Endothelial cell of umbilical vein (primary cell): ENCODE results near the gene PRR23A. TPM values are rescaled to one million over a fixed set of nuclear protein-coding genes. Genes with fewer than 3 reads are reported as not detected.

Experiments used
- BruUV-seq: library from RNA; stranded (reverse); fragments of 400-500 nt; replicated peaks from 2 replicates; lab custom pipeline; 2021; lab: Mats Ljungman, UMichigan
- CTCF ChIA-PET: fragments of 300-600, 350-600 bp; sonication (Branson Sonifier 250); formaldehyde crosslinking; loops from one replicate; lab custom pipeline; 2021; ENCODE audit warnings: antibody characterized with exemption, inconsistent platforms; lab: Charles Lee
- POLR2A ChIA-PET: fragments of 300-600, 350-600 bp; sonication (Branson Sonifier 250); formaldehyde crosslinking; loops from one replicate; lab custom pipeline; 2021; ENCODE audit warnings: antibody characterized with exemption, inconsistent platforms; lab: Charles Lee
- DNase-seq: peaks from one replicate; pipeline ENCODE4 v3.0.0-alpha.2; 2011; ENCODE audit warnings: low read depth, low spot score
- FAIRE-seq: peaks from 2 replicates; lab custom pipeline; 2011; peaks lifted over from hg19 to GRCh38; lab: Jason Lieb, UNC
- H2AFZ ChIP-seq: 2 replicates; pipeline ENCODE4 v1.6.0; 2012; ENCODE audit warnings: low read depth, low read length, control low read depth, inconsistent platforms
- H3K27ac ChIP-seq: 2 replicates; pipeline ENCODE4 v1.5.1; 2011; ENCODE audit warnings: low read depth, mild to moderate bottlenecking, control low read depth, low read length, moderate library complexity; ENCODE audit not compliant: insufficient read depth
- H3K27me3 ChIP-seq, 2 experiments: 2 replicates each; pipeline versions ENCODE4 v1.6.0 to v1.6.1; 2011; ENCODE audit warnings: low read length in 2 of 2, mixed read lengths in 1 of 2; ENCODE audit not compliant: control insufficient read depth in 2 of 2, insufficient read depth in 2 of 2
- H3K36me3 ChIP-seq, 2 experiments: 2 replicates in 1 of 2; 3 replicates in 1 of 2; pipeline ENCODE4 v1.5.1; 2011; ENCODE audit warnings: low read length in 2 of 2, mild to moderate bottlenecking in 1 of 2, moderate library complexity in 1 of 2; ENCODE audit not compliant: control insufficient read depth in 2 of 2, insufficient read depth in 2 of 2; ENCODE audit errors: extremely low read depth in 1 of 2
- H3K4me1 ChIP-seq: 3 replicates; pipeline ENCODE4 v1.5.1; 2011; ENCODE audit warnings: mild to moderate bottlenecking, low read length; ENCODE audit not compliant: control insufficient read depth, insufficient read depth; ENCODE audit errors: extremely low read depth
- H3K4me2 ChIP-seq: 2 replicates; pipeline ENCODE4 v1.6.1; 2011; ENCODE audit warnings: low read length, control low read depth, mixed read lengths; ENCODE audit not compliant: insufficient read depth
- H3K4me3 ChIP-seq, 3 experiments: fragments of 200-600 bp in 1 of 3; sonication (generic), shearing (Covaris generic) in 1 of 3; replicated peaks in 1 of 3; 2 replicates each; pipeline ENCODE4 v1.5.1; 2011 to 2016; ENCODE audit warnings: control low read depth in 3 of 3, low read length in 3 of 3, mild to moderate bottlenecking in 2 of 3, inconsistent platforms in 1 of 3, low read depth in 1 of 3, moderate library complexity in 1 of 3; ENCODE audit not compliant: insufficient read depth in 1 of 3
- H3K79me2 ChIP-seq: 2 replicates; pipeline ENCODE4 v1.6.0; 2012; ENCODE audit warnings: low read length, inconsistent platforms; ENCODE audit not compliant: control insufficient read depth, insufficient read depth
- H3K9ac ChIP-seq: replicated peaks from 2 replicates; pipeline ENCODE3; 2011; ENCODE audit warnings: low read length, control low read depth; ENCODE audit not compliant: insufficient read depth; ENCODE audit errors: extremely low read depth
- H3K9me1 ChIP-seq: replicated peaks from 3 replicates; pipeline ENCODE4 v1.6.0; 2011; ENCODE audit warnings: mild to moderate bottlenecking, low read length; ENCODE audit not compliant: control insufficient read depth, insufficient read depth; ENCODE audit errors: extremely low read depth
- H3K9me3 ChIP-seq: replicated peaks from 2 replicates; pipeline ENCODE4 v1.5.1; 2012; ENCODE audit warnings: low read length, inconsistent platforms; ENCODE audit not compliant: control insufficient read depth, insufficient read depth
- H4K20me1 ChIP-seq: replicated peaks from 2 replicates; pipeline ENCODE3; 2011; ENCODE audit warnings: mild to moderate bottlenecking, low read length; ENCODE audit not compliant: control insufficient read depth, insufficient read depth; ENCODE audit errors: extremely low read depth
- CTCF ChIP-seq, 2 donors: IDR thresholded peaks; 1 replicate in 1 of 2; 2 replicates in 1 of 2; pipeline ENCODE4 v1.5.1; 2011; ENCODE audit warnings: low read length in 2 of 2, mild to moderate bottlenecking in 2 of 2, moderate library complexity in 2 of 2, control low read depth in 1 of 2, inconsistent platforms in 1 of 2, low read depth in 1 of 2; ENCODE audit not compliant: insufficient read depth in 1 of 2; ENCODE audit errors: extremely low read depth in 1 of 2
- EZH2 ChIP-seq: IDR thresholded peaks from 2 replicates; pipeline ENCODE4 v1.6.1; 2012; ENCODE audit warnings: borderline replicate concordance, low read depth, mild to moderate bottlenecking, moderate library complexity, low read length, inconsistent platforms; ENCODE audit not compliant: severe bottlenecking
- FOS ChIP-seq: IDR thresholded peaks from 2 replicates; pipeline ENCODE4 v1.6.1; 2011; ENCODE audit warnings: mild to moderate bottlenecking, low read length, moderate library complexity, borderline replicate concordance; ENCODE audit not compliant: insufficient read depth
- GATA2 ChIP-seq: IDR thresholded peaks from 2 replicates; pipeline ENCODE4 v1.7.0; 2011; ENCODE audit warnings: low read depth, mild to moderate bottlenecking, moderate library complexity, mixed read lengths, low read length; ENCODE audit not compliant: insufficient read length, insufficient read depth
- JUN ChIP-seq: IDR thresholded peaks from 2 replicates; pipeline ENCODE4 v1.6.1; 2011; ENCODE audit warnings: borderline replicate concordance, low read depth; ENCODE audit not compliant: insufficient read length, insufficient read depth
- MAX ChIP-seq: IDR thresholded peaks from 2 replicates; pipeline ENCODE4 v1.6.1; 2011; ENCODE audit not compliant: insufficient read depth, insufficient read length
- MYC ChIP-seq: IDR thresholded peaks from one replicate; pipeline ENCODE4 v1.6.1; 2011; ENCODE audit warnings: mild to moderate bottlenecking, low read depth, low read length
- POLR2A ChIP-seq: IDR thresholded peaks from 2 replicates; pipeline ENCODE4 v1.6.1; 2012; ENCODE audit warnings: low read depth, mild to moderate bottlenecking, control low read depth, low read length
- POLR2AphosphoS5 ChIP-seq: IDR thresholded peaks from 2 replicates; pipeline ENCODE4 v1.6.1; 2012; ENCODE audit warnings: low read depth, mild to moderate bottlenecking, control low read depth, low read length, moderate library complexity; ENCODE audit not compliant: insufficient read depth
- dilution Hi-C: fragments of 300-500 bp; cut with MboI; formaldehyde crosslinking; loops from one replicate; pipeline ENCODE4 v1.15.0; 2019; ENCODE audit warnings: low sequenced_read_pairs; ENCODE audit not compliant: extremely low pct_ligation_motif_present
- intact Hi-C: fragments of 100-400 bp; cut with micrococcal nuclease; formaldehyde crosslinking; loops from one replicate; pipeline ENCODE4 v1.10.0; 2022
- polyA plus RNA-seq, 4 experiments: library from polyadenylated mRNA; depleted of rRNA in 3 of 4; stranded (reverse) in 3 of 4; unstranded in 1 of 4; fragments of >200 nt; gene quantifications; 2 replicates each; pipeline versions ENCODE4 v1.2.1 to v1.2.3, GENCODE V29; 2011 to 2012; ENCODE audit warnings: missing spikeins in 1 of 4
- total RNA-seq: library from RNA; stranded (reverse); gene quantifications from 2 replicates; pipeline ENCODE4 v1.2.3, GENCODE V29; 2021

The PRR23A gene
- total and polyA plus RNA-seq, 2 donors (not counting 3 experiments of a cell fraction or from before 2014, with no cell fraction given) = not detected

GRCh38 chr3:138964923-138965322 is 41.1 kb downstream of the PRR23A start:
- ChIA-PET CTCF (no interaction called here), POLR2A (no interaction called here)
- H3K9me1 ChIP-seq = no peaks in the 10 kb centered on the region
- no peak overlapping the region for H3K4me3 ChIP-seq
- H3K4me1 ChIP-seq = no peaks in the 10 kb centered on the region
- dilution Hi-C loops = no loop called here
- no peak overlapping the region for H3K9ac ChIP-seq
- DNase-seq (no peak), FAIRE-seq (no peak)
- no peaks in the 10 kb centered on the region for H3K9me3 ChIP-seq
- no peaks in the 10 kb centered on the region for H4K20me1 ChIP-seq
- H3K36me3 ChIP-seq = no peaks in the 10 kb centered on the region
- intact Hi-C loops = no loop called here
- TF ChIP-seq GATA2 (no peak), FOS (no peak), POLR2A (no peak), CTCF (IDR thresholded peaks at IDR 0.05; ENCODE audit: extremely low read depth in 1 of 2, insufficient read depth in 1 of 2, low read depth in 1 of 2, low read length in 2 of 2) (no peak), EZH2 (no peak), POLR2AphosphoS5 (no peak), MAX (no peak), JUN (no peak), MYC (no peak)
- peaks cover 10 to 14% of the 10 kb centered on the region in 2 experiments for H3K27me3 ChIP-seq
- H3K27ac ChIP-seq = no peak overlapping the region
- H3K4me2 ChIP-seq = no peak overlapping the region
- no peak overlapping the region for H2AFZ ChIP-seq
- no peaks in the 10 kb centered on the region for H3K79me2 ChIP-seq
- BruUV-seq = no TSS peak
